ENCODE measurements around the gene GRIK4.
"Not testable (repeated sequence)": the region's sequence is repeated elsewhere in the genome, so short reads cannot be mapped to it uniquely, and the experiment has no call there.

Gene GRIK4

DNA sequence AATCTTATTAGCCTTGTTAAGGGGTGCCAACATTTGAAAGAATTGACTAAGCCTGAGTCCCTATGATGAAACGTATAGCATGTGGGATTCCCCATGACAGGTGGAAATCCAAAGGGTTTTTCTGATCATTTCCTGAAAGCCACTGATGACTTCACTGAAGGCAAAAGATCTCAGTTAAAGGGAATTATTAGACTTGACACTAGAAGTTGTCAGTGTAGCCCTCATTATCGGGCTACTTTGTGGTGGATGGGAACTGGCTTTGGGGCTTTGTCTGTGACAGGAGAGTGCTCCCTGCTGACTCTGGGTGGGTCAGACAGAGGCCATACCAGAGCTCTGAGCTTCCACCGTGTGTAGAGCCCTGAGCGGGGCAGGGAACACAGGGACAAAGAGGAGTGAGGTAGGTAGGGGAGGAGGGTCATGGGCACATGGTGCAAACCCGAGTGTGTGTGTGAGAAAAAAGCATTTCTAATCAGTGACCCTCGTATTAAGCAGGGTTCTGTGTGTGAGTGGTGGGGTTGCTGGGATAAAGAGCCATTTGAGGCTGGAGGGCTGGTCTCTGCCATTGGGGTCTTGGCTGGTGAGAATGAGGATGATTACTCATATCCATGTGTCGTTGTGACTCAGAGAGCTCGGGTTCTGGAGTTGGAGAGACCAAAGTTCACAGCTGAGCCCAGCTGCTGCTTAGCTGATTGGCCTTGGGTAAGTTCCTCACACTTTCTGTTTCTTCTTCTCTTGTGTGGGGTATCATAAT, 101.1 kb downstream of the GRIK4 start:
- DNase-seq, result no peak

DNA sequence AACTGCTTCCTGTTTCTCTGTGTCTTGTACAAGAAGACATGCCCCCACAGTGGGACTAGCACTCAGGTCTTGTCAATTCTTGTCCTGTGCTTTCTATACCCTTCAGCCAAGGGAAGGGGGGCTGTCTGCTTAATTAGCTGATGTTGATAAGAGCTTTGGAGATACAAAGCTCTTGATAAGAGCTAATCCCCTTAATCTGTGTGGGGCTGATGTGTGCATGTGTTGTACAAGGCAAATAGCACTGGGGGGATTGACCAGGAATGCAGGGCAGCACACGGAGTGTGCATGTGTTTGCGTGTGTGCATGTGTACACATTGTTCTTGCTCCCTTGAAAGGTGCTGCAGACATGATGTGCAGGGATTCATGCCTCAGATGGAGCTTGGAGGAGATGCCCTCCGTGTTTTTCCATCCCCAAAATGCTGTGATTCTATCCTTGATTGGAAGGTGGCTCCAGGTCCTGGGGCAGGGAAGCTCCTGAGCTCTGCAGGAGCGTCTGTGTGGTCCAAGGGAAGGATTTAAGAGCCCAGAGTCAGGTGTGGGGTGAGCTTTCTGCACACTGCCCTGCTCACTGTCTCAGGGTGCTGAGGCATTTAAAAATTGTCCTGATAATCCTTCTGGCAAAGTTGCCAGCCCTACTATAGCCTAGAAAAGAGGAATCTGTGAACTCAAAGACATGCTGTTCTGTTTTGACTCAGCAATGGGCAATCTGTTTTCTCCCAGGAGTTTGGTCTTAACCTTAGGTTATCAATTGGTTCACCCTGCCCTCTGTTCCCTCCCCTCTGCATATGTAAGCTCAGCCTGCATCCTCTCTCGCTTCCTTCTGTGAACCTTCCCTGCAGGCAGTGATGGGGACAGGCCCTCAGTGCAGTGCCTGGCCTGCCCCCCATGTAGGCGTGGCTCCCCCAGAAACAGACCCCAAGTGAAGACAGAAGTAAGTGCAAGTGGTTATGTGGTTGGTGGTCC, 102.0 kb downstream of the GRIK4 start:
- no peak for DNase-seq

DNA sequence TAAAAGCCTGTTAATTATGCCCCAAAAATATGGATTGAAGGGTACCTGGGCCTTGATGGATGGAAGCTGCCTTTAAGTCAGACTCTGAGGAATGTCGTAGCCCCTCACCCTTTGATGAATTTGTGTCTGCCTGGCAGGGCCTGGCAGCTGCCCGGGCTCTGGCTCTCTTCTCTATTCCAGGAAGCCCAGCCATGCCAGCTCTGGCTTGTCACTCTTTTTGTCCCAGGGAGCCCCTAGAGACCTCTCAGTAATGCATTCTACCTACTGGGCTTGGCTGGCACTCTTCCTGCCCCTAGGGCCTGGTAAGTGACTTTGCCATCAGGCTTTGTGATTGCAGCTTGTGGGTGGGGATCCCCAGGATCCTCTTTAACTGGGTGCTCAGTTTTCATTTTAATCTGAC, 103.8 kb downstream of the GRIK4 start:
- DNase-seq, result no peak

DNA sequence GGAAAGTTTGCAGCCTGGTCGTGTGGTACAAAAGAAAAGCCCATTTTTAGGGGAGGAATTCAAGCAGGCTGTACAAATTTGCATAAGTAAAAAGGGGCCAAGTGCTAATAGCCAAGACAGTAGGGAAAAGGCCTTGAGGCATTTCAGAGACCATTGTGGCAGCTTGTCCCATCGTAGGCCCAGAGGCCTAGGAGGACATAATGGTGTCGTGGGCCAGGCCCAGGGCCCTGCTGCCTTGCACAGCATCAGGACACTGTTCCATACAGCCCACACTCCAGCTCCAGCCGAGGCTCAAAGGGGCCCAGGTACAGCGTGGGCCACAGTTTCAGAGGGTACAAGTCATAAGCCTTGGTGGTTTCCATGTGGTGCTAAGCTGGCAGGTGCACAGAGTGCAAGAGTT, 106.9 kb downstream of the GRIK4 start:
- DNase-seq, result no peak

DNA sequence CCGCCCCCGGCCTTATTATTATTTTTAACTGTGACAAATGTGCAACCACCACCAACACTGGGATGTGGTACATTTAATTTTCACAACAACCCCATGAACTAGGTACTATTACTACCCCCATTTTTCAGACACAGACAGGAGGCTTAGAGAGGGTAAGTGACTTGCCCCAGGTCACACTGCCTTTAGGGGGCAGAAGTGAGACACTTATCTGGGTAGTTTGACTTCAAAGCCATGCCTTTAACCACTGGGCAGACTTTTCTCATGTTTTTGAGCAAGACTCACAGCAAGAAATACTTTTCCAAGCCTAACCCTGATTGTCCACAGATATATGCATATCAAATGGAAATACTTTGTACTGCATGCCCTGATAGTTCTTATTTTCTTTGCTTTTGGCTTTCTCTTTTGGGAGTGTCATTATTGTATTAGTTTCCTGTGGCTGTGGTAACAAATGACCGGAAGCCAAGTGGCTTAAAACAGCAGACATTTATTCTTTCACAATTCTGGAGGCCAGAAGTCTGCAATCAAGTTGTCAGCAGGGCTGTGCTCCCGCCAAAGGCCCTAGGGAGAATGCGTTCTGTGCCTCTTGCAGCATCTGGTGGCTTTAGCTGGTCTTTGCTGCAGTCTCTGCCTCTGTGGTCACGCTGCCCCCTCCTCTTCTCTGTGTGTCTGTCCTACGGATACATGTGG, 110.8 kb downstream of the GRIK4 start:
- DNase-seq, result peak; percentile 4

DNA sequence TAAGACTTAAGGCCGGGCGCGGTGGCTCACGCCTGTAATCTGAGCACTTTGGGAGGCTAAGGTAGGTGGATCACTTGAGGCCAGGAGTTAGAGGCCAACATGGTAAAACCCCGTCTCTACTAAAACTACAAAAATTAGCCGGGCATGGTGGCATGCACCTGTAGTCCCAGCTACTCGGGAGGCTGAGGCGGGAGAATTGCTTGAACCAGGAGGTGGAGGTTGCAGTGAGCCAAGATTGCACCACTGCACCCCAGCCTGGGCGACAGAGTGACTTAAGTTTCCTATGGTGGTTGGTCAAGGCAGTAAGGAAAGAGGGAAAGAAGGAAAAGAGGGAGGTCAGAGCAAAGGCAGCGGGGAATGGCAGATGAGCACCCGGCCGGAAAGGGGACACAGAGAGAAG, 113.4 kb downstream of the GRIK4 start:
- DNase-seq, result not testable (repeated sequence)

DNA sequence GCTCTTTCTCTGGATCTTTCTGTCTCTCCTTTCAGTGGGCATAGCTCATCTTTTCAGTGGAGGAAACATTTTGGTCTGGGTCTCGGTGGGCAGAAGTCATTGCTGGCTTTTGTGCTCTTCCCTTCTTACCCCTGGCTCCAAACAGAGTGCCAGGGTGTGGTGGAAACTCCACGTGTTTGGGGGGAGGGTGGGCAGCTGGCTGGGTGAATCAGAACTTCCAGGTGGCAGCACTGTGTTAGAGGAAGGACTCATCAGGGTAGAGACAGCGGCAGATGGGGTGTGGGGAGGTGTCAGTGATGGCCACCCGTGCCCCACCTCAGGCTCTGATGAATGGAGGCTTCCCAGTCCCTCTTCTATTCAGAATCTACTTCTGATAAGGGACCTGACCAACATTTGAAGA, 114.0 kb downstream of the GRIK4 start:
- no peak for DNase-seq

DNA sequence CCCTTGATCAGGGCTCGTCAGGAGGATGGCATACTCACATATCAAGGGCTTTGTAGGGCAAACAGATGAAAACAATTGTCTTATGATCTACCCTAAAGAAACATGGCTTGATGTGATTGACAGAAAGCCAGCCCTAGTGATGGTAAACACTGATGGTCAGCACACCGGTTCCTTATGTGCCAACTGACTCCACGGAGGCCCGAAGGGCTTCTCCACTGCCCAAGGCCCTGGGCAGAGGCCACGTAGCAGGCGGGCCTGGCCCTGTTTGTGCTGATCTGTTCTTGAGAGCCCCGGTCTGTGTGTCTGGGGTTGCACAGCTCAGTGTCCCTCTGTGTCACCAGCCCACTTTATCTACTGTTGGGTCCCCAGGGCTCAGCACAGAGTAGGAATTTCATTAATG, 115.2 kb downstream of the GRIK4 start:
- DNase-seq, result no peak

DNA sequence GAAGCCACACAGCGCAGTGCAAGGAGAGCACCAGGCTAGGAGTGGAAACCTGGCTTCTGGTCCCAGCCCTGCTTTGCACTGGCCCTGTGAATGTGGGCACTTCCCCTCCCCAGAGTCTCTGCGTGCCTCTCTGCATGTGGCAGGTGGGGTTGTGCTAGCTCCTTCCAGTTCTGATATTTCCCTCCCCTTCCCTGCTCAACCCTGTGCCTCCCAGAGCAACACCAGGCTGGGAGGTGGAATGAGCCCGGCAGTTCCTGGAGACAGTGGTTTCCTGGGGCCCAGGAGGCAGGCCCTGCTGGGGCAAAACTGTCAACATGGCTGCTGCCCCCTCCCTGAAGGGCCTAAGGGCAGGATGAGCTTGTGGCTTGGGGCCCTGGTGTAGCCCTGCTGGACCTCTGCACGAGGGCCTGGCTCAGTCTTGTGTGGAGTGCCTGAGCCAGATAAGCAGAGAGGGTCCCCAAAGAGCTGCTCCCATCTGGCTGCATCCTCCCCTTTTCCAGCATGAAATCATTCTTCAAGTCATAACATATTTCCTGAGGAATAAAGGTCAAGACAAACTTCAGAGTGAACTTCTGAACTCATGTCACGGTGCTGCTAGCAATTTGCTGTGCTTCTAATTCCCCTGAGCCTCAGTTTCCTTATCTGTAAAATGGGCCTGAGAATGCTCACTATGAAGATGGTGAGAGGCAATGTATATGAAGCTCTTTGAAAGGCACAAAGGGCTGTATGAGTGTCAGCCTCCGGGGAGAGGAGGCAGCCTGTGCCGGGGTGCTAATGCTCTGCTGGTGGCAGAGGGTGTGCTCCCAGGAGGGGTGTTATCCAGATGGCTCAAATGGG, 116.0 kb downstream of the GRIK4 start:
- no peak for DNase-seq

DNA sequence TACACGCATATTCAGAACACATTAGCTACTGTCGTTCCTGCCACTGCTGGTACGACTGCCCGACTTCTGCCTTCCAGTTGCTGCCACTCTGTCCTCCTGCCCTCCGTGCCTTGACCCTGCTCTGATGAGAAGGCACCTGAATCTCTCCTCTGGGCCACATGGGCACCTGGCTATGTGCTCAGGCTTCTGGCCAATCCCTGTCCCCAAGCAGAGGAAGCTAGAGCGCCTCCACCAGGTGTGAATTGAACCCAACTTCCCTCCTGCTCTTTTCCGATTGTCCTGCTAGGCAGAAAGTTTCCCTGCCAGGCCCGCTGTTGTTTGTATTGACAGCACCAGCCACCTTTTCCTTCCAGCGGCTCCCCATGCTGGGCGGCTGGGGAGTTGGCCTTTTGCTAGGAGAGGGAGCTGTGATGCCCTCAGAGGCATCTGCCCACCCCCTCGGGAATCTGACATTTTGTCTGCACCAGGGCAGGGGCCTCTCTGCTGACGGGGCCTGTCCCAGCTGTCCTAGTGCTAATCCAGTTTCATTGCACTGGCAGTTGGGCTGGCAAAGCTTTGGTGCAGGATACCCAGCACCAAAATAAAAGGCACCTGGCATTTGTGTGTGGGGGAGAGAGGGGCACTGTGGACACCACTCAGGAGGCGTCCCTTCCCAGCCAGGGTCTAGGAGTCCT, 118.0 kb downstream of the GRIK4 start:
- no peak for DNase-seq

DNA sequence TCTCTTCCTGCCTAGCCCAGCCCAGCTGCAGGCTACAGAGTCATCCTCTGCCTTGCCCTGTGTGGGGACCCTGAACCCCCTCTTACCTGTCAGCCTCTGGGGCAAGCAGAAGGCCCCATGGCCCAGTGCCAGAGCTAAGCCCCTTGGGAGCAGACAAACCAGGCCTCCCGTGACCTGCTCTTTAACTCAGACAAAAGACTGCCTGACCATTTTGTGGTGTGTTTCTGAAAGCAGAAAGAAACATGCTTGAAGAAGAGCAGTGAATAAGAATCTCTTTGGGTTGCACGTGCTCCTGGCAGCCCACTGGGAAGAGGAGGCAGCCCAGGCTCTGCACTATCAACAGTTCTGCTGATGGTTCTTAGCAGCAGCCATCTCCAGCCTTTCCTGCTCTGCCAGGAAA, 118.6 kb downstream of the GRIK4 start:
- no peak for DNase-seq

DNA sequence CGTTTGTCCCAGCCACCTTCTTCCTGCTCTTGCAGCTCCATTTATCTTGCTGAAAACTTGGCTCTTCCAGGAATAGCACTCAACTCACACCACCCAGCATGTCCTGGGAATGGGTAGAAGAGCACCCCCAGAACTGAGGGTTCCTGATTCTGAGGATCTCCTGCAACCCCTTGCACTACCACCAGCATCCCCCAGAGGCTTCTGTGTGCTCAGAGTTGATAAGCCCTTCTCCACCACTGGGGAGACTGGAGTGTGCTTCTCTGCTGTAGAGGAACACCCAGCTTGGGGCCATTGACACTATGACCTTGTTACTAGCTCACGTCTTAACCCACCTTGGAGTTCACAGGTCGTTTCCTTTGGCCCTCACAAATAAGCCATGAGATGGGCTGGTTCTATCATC, 121.0 kb downstream of the GRIK4 start:
- DNase-seq, result no peak

DNA sequence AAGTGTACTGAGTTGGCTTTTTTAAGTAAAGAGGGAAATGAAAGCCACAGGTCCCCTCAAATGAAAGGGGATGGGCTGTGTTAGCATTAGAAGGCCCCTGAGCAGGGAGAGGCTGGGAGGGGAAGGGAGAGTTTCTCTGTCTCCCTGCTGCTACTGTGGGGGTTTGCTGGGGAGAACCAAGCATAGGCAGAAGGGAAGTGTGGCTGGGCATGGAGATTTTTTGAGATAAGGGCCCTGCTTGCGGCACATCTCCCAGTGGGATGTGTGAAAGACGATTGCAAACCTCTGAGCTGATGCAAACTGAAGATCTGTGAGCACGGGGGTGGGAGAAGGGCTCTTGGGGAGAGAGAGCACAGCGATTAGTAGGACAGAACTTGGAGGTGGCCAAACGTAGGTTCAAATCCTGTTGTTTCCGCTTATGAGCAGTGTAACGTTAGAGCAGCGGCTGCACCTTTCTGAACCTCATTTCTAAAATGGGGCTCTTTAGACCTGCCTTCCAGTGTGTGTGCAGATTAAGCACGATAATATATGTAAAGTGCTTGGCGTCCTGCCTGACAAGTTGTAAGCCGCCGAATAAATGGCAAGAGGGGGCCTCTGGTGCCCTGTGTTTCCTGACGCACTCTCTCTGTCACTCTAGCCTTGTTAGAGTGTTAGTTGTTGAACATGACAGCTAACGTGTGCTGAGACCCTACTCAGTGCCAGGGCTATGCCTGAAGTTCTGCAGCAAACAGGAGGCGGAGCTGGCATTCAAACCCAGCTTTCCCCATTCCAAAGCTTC, 122.3 kb downstream of the GRIK4 start:
- DNase-seq, result no peak

DNA sequence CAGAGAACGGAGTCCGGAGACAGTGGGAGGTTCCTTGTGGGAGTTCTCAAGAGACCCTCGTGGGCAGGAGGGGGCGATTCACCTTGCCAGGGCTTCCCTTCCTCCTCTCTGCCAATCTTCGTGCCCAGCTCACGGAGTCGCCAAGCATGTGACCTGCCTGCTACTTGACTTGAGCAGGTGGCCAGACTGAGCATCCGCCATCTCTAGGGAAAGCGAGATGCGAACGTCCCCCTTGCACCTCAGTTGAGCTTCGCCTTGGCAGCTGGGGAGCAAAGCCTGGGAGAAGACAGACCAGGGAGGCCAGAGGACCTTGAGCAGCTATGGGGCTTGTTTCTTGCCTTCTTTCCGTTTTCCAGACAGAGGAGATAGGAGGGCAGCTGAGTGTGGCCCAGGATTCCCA, 123.2 kb downstream of the GRIK4 start:
- no peak for DNase-seq

DNA sequence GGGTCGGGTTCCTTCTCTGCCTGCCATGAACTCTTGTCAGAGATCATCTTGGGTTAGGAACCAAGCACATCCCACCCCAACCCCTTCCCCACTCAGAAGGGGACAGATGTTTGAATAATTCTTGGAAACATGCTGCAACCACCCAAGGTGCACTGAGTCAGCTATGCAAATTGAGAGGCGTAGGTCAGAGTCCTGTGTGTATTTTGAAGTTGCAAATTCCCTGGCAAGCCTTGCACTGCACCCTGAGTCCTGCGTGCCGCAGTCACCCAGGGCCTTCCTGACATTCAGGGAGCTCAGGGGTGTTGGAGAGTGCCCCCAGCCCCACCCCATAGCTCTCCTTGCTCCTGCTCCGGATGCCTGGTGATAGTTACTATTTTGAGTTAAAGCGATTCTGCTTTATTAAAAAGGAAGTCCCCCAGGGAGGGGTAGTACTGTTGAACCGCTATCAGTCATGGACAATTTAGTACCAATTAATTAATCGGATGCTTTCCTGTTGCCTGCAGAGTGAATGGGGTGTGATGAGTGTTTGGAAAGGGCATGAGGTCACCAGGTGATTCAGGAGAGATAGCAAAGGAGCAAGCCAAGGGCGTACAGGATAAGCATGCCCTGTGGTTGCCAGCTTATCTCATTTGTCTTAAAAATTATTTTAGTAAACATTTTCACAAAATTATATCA, 123.7 kb downstream of the GRIK4 start:
- DNase-seq, result no peak

DNA sequence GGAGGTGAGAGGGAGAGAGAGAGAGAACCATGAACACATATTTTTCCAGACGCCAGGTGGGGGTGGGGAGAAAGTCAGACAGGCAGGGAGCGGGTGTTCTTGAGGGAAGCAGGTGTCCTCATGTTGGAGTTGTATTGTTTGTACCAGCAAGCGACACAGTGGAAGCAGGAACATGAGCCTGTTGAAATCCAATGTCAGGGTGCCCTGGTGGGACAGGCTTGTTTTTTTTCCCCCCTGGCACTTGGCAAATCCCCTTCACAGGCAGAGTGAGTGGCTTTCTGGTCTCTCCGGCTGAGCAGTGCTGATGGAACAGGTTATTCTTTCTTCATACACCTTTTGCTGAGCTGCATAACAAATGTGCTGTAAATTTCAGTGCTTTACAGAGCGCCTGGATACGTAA, 125.6 kb downstream of the GRIK4 start:
- DNase-seq, result no peak

DNA sequence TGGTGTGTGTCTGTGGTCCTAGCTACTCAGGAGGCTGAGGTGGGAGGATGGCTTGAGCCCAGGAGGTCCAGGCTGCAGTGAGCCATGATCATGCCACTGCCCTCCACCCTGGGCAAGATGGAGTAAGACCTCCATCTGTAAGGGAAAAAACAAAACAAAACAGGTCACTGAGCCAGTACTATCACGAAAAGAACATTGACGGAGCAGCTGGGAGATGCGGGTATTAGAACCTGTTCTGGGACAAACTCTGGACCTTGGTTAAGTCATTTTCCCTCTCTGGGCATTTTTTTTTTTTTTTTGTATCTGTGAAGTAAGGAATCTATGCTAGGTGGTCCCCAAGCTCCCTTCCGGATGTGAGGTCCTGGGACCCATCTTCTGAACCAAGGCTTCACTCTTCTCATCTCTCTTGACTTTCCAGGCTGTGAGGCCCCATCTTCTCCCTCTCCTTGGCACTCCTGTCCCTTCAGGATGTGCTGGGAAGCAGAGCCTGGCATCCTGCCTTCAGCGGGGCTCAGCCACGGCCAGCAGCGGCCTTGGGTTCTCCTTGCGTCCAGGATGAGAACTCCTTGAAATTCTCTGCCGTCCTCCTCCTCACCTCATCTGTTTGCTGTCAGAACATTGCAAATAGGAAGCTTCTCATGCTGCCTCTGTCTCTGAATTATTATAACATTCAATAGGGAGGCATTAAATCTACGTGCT, 130.8 kb downstream of the GRIK4 start:
- no peak for DNase-seq

DNA sequence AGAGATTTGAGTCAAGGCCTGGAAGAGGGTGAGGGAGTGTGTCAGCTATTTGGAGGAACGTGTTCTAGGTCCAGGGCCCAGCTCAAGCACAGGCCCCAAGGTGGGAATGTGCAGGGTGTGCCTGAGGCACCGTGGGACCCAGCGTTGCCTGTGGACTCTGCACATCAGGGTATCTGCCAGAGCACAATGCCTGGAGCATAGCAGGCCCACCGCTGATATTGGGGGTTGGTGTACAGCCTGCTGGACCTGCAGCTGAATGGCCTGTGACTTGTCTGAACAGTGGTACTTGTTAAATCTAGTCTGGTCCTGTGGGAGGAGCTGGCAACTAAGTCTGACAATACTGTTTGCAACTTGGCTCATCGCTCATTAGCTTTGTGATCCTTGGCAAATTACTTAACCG, 131.7 kb downstream of the GRIK4 start:
- no peak for DNase-seq

DNA sequence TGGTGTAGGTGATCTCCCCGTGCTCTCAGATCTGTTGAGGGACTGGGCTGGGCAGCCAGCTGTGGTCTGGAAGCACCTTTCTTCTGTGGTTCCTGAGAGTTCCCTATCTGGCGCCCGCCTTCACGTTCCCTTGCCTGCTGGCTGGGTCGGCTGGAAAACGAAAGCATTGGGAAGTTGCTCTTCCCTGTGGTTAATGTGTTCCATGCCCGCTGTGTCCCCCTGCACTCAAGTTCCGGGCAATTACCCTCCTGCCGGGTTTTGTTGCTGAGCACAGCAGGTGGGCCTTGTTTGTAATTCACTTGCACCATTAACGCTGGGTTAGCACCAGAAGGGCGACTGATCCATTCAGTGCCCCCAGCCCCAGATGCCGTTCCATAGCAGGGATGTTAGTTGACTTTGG, 134.1 kb downstream of the GRIK4 start:
- DNase-seq, result no peak

DNA sequence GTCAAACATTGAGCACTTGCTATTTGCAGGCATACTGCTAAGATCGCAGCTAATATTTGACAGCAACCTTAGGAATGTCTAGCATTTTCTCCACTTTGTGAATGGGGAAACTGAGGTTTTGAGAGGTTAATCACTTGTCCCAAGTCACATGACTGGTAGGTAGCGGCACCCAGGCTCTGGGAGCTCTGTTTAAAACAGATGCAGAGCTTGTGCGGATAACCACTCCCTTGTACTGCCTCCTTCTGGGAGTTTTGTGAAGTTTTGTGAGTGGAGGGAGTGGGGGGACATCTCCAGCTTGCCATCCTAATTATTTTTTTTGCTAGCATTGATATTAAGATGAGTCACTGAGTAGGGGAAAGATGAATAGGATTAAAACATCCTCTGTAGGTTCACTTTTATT, 134.7 kb downstream of the GRIK4 start:
- DNase-seq, result no peak
